H4 (cell line): Measurements from ENCODE around the gene PCDH20. TPM values are rescaled to one million over a fixed set of nuclear protein-coding genes. Genes with fewer than 3 reads are reported as not detected.
A peak's percentile ranks its signal among the peaks of the same experiment; 100 is the strongest.
"Not testable (repeated sequence)": the region's sequence is repeated elsewhere in the genome, so short reads cannot be mapped to it uniquely, and the experiment has no call there.

Source experiments
- DNase-seq: peaks from one replicate; pipeline ENCODE4 v3.0.0-alpha.2; 2015; ENCODE audit warnings: low spot score
- total RNA-seq: library from RNA; depleted of rRNA; stranded (reverse); fragments of >200 nt; shearing (Covaris generic); gene quantifications from 2 replicates; pipeline ENCODE4 v1.2.3, GENCODE V29; 2014; rRNA removed

PCDH20 gene, protein sequence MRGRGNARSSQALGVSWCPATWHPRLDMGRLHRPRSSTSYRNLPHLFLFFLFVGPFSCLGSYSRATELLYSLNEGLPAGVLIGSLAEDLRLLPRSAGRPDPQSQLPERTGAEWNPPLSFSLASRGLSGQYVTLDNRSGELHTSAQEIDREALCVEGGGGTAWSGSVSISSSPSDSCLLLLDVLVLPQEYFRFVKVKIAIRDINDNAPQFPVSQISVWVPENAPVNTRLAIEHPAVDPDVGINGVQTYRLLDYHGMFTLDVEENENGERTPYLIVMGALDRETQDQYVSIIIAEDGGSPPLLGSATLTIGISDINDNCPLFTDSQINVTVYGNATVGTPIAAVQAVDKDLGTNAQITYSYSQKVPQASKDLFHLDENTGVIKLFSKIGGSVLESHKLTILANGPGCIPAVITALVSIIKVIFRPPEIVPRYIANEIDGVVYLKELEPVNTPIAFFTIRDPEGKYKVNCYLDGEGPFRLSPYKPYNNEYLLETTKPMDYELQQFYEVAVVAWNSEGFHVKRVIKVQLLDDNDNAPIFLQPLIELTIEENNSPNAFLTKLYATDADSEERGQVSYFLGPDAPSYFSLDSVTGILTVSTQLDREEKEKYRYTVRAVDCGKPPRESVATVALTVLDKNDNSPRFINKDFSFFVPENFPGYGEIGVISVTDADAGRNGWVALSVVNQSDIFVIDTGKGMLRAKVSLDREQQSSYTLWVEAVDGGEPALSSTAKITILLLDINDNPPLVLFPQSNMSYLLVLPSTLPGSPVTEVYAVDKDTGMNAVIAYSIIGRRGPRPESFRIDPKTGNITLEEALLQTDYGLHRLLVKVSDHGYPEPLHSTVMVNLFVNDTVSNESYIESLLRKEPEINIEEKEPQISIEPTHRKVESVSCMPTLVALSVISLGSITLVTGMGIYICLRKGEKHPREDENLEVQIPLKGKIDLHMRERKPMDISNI
- total RNA-seq, result 12.3 and 12.7 TPM in 2 replicates

DNA sequence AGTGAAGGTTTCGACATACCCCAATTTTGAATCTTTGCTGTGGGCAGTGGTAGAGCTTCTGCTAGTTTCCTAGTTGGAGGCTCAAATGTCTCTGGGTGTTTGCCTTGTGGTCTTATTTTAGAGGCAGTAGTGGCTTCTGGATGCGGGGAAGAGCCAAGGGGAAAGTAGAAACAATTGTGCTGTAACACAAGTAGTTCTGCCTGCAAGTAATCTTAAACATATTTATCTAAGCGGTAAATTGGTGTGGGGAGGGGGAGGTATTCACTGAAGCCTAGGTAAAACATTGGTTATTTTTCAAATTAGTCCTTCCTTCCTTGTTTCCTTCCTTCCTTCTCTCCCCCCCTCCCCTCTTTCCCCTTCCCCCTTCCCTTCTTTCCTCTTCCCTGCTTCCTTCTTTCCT lies at the start of gene PCDH20:
PCDH20 (minus strand) TSS at position 101 of the 400 bp plus-strand sequence. CDS start 691 bp downstream, outside the sequence.
- no peak for DNase-seq

DNA sequence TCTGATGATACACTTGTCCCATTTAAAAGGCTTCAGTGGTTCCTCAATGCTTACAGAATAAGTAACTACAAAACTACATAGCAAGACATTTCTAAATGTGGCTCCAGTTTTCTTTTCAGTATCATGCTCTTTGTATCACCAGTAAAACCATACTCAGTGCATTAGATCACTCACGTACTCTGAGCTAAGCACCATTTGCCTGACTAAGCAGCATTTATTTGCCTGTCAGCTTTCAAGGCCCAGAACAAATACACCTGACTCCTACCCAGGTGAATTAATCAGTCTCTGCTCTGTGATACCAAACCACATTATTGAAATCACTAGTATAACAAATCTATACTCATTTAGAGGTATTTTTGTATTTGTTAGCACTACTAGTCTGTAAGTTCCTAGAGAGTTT lies 47.4 kb upstream of the PCDH20 start:
- no peak for DNase-seq

DNA sequence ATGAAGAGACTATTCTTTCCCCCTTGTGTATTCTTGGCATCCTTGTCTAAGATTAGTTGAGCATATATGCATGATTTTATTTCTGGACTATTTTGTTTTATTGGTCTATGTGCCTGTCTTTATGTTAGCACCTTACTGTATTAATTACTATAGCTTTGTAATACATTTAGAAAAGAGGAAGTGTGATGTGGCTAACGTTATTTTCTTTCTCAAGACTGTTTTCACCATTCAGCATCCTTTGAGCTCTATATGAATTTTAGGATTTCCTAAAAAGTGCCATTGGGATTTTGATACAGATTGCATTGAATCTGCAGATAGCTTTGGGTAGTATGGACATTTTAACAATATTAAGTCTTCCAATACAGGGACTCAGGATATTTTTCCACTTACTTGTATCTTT lies 37.5 kb upstream of the PCDH20 start:
- no peak for DNase-seq

DNA sequence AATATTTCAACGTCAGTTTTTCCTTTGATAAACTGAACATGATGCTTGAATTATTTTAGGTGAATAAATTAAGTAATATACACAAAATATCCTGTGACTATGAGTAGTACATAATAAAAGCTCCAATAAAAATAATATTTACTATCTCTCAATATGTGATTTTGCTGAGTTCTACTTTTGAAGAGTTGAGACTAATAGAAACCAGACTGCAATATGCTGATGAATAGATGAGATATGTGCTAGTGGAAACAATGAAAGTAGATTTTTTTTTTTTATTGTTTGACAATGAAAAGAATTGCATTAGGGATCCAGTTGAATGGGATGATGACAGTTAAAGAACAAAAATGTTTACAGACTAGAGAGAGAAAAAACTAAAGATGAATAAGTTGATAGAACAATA lies 16.4 kb upstream of the PCDH20 start:
- DNase-seq, result no peak

DNA sequence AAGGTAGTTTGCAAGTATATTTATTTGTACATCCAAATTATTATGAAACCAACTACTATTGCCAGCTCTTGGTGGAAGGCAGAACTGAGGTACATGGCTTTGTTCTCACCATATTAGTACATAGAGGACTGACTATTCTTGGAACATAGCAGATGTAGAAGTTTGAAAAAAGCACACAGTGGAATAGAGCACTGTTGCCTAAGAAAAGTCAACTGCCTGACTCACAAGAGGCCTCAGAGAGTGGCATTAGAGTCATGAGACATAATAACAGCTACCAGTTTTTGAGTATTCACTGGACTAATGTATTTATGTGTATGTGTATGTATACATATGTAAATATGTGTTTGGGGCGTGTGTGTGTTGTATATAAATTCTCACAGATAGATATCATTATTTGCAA lies 8.3 kb upstream of the PCDH20 start:
- DNase-seq, result no peak

DNA sequence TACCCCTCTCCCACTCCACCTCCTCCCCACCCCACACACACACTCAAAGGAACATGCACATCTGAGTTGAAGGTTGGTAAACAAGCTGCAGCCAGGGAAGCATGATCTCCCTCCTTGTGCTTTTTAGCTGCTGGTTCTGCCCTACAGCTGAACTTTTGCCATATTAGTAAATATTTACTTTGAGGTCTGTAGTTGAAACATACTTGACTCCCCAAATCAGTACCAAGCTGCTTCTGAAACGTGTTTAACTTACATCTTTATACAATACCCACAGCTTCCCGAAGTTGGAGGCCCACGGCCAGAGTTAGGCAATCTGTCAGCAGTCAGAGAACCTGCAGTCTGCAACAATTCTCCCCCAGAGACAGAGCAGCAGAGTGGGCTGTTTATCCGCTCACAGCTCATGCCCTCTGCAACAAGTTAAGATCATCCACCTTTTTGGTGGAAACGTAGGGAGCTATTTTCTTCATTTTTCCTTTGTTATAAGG lies 1.5 kb upstream of the PCDH20 start:
- peak; percentile 77 for DNase-seq

DNA sequence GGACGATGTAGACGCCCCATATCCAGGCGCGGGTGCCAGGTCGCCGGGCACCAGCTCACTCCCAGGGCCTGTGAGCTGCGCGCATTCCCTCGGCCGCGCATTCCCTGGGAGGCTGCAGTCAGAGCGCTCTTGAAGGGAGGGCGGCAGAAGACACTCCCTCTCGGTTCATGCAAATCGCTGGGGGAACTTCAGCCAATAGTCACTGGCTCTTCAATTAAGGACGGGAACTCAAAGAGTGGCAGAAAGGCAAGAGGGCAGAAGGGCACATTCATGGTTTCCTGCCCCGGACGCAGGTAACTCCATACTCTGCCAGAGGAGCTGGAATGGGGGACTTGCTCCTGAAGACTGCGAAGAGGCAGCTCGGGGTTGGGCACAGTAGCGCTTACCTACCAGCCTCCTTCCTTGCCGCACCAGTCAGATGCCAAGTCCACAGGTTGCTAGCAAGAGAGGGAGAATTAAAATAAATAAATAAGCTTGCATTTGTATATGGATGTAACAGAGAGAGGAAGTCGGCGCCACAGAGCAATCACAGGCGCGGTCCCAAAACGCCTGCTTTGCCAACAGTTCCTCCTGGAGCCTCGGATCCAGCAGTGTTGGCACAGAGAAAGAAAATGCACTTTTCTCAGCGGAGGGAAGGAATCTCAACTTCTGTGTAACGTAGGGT lies 459 bp downstream of the PCDH20 start:
- peak; percentile 66 for DNase-seq

DNA sequence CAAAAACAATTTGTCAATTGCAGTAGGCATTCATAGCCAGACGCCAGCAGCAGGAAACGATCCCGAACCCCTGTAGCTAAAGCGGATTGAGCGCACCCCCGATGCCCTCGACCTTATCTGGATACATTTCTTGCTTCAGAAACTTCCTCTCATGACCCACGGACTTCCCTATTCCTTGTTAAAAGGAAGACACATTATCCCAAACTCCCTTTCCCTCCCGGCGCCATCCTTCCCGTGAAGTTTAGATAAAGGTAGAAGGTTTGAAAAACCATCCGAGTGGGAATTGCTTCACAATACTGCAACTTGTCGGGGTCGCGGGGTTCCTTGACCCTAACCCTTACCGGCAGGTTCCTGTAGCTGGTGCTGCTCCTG lies 977 bp downstream of the PCDH20 start:
- no peak for DNase-seq

DNA sequence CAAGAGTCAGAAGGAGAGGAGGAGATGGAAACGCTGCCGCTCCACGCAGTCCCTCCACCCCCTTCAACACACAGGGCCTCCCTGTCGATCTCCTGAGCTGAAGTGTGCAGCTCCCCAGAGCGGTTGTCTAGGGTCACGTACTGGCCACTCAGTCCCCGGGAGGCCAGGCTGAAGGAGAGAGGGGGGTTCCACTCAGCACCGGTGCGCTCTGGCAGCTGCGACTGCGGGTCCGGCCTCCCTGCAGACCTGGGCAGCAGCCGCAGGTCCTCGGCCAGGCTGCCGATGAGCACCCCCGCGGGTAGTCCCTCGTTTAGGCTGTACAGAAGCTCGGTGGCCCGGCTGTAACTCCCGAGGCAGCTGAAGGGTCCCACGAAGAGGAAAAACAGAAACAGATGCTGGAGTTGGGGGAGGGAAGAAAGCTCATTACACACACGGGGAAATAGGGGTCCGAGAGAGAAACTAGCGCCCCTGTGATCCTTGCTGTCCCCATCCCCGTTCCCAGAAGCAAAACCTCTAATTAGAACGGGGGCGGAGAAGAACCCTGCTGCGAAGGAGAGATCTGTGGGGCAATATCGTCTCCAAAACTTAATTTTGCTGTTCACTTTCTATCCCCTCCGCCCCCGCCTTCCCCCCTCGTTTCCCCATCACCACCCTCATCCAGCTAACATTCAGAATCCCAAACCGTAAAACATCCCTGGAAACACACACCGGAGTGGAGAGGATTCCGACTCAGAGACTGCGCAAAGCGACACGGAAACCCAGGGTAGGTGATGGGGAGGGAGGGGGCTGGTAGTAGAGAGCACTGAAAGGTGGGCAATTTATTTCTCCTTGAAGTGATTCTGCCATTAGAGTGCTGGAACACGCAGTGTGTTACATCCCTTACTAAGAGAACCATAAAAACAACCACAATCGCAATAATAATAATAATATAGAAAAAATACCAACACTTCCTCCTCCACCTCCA lies 1.8 kb downstream of the PCDH20 start:
- DNase-seq, result no peak

DNA sequence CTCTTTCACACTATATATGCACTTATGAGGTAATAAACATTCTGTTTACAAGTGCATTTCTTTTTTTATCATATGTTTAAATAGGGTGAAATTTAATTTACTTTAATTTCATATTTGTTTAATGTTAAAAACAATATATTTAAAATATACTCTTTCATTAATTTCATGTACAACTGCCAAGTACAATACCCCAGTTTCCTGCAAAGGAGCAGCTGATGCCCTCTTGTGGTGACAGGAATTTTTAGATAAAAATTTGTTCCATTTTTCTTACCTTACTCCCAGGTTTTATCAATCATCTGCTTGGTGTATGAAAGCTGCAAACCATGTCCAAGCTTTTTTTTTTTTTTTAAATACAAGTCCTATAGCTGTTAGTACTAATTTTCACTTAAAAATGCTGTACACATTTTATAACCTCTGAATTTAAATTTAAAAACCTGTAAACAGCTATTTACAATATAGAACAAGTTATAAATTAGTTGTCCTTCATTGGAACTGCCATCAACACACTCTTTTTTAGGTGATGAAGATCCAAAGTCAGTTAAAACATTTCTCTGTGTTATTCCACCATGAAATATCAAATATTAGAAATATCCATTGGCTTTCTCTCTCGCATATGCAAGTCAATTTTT lies 4.9 kb downstream of the PCDH20 start:
- no peak for DNase-seq

DNA sequence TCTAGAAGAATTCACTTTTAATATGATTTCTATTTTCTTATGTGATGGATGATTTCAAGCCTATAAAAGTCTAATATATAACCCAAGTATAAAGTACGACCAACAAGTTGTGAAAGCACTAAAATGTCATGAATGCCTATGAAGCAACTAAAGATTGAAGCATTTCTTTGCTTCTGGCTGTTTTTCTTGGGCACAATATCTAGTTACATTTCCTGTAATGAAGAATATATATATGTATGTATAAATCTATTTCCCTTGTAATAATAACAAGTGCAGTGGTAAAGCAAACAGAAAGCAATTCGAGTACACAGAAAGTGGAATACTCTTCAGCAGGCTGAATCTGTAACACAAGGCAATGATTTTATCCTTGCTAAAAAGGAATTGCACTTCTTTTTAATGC lies 5.4 kb downstream of the PCDH20 start:
- peak; percentile 1 for DNase-seq

DNA sequence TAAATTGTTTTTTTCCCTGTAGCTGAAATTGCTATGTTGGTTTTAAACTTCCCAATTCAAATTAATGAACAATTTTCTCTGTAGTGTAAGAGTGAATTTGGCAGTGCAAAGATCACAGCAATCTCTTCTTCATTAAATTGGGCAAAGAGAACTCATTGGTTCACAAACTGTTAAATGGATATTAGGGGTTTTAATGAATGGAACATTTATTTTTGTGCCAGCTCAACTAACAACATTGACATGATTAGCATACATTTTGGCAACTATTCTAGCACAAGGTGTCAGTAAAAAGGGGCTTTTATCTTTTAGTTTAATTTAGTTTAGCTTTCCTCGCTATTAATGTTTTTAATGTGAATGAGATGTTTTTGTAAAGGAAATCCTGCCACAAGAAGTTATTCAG lies 7.1 kb downstream of the PCDH20 start:
- DNase-seq, result no peak

DNA sequence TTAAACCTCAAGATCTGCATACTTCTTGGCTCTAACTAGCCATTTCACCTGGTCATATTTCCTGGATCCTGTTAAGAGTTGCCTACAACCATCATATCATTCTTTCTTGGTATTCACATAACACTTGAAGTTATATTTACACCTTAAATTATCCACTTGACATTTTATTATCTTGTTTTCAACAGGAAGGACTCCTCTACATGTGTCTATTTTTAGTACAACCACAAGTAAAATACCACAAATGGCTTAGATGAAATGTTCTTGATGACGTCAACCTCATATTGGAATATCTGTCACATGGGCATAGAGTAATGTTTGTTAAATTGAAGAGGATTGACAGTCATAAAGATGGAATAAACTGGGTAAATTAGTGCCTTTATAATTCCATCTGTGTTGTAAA lies 9.4 kb downstream of the PCDH20 start:
- DNase-seq, result no peak

DNA sequence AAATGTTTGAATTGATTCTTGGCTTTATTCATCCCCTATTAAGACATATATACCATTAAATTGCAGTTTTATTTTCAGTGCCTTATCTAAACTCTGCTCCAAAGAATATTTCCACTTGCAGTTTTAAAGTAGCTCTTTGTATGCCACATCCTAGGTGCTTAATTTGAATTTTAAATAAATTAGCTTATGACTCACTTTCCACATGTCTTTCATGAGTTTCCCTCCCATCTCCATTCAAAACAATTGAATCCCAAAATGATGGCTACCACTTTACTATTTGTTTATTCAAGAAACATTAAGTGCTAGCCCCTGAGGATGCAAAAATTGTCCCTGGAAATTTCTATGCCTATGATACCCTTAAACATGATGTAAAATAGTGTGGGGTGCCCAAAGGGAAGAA lies 19.5 kb downstream of the PCDH20 start:
- DNase-seq, result no peak

DNA sequence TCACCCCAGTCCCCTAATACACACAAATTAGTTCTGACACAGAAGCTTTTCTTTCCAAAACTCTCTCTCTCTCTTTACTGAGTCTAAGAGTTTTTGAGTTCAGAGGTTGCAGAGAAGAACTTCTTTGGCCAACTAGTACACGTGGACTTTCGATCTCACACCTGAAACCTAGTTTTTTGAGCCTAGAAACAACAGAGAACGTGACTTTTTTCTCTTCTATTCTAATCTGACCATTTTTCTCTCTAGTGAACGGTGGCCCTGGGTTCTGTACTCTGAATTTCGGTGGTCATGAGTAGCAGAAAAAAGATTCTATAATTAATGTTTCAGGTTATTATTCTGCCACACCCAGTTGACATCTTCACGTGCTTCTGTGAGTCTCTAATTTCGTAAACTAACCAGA lies 24.2 kb downstream of the PCDH20 start:
- DNase-seq, result no peak

DNA sequence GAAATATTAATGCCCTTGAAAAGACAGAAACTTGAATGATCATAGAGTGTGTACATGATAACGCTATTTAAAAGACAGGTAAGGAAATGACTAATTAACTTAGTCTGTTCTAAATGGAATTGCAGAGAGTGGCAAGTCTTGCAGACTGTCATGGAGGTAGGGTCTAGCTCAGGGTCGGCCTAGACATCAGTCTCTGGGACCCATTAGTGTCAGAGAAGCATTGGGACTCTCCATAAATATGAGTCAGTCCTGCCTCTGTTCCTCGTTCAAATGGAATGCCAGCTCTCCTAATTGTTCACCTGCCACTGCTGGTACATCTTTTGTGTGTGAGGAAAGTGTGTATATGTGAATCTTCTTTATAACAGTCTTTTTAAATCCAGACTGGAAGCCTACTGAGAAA lies 28.0 kb downstream of the PCDH20 start:
- no peak for DNase-seq

DNA sequence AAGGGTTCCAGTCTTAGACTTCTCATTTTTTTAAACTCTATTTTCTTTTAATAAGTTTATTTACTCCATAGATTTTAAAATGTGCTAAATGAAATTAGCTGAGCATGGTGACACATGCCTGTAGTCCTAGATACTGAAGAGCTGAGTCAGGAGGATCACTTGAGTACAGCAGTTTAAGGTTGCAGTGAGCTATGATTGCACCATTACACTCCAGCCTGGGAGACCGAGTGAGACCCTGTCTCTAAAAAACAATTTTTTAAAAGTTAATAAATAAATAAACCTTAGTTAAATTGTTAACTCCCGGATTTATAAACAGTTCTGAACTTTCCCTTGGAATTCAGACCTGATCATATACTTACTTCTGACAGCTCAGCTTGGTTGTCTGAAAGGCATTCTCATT lies 32.5 kb downstream of the PCDH20 start:
- DNase-seq, result no peak

DNA sequence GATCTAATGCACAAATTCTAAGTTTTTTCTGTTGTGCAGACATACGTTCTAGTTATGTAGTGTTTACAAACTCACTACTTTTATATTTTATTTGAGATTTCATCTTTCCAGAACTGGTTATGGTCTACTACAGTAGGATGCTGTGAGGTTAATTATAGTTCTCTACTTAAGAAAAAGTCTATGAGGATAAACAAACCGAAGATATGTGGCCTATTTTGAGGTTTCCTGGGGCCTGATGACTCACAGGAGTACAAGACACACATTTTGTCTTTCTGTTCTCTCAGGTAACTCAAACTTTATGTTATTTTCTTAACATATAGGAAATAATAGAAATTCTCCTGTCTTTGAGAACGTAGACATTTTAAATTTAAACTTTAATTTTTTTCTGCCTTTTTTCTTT lies 45.1 kb downstream of the PCDH20 start:
- peak; percentile 3 for DNase-seq

DNA sequence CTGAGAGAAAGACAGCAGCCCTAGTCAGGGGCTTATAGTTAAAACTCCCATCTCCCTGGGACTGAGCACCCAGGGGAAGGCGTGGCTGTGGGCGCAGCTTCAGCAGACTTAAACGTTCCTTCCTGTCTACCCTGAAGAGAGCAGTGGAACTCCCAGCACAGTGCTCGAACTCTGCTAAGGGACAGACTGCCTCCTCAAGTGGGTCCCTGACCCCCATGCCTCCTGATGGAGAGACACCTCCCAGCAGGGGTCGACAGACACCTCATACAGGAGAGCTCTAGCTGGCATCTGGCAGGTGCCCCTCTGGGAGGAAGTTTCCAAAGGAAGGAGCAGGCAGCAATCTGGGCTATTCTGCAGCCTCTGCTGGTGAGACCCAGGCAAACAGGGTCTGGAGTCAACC lies 51.0 kb downstream of the PCDH20 start:
- DNase-seq, result not testable (repeated sequence)

DNA sequence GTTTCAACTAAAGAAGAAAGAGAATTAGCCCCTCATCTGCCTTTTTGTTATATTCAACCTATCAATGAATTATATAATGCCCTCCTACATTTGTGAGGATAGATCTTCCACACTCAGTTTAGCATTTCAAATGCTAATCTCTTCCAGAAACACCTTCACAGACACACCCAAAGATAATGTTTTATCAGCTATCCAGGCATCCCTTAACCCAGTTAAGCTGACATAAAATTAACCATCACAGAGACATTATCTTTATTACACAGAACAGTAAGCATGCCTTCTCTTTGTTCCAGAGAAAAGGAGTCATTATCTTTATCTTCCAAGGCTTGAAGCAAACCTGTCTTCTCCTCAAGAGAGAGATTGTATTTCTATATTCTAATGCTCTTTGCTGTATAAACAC lies 53.1 kb downstream of the PCDH20 start:
- no peak for DNase-seq
